K562 (cell line): ENCODE data around the gene CSRNP2. TPM values are rescaled to one million over a fixed set of nuclear protein-coding genes. Genes with fewer than 3 reads are reported as not detected.

Experiments
- CBFA2T3 ChIP-seq: fragments of 450-650 bp; IDR thresholded peaks from 2 replicates; pipeline ENCODE4 v1.6.1; 2017
- CHD2 ChIP-seq: IDR thresholded peaks from 2 replicates; pipeline ENCODE4 v1.6.1; 2011; ENCODE audit warnings: low read depth, low read length
- HMGN3 ChIP-seq: IDR thresholded peaks from 2 replicates; pipeline ENCODE4 v1.6.1; 2011; ENCODE audit warnings: borderline replicate concordance, low read depth, mild to moderate bottlenecking, mixed read lengths, low read length; ENCODE audit not compliant: insufficient read length; ENCODE audit errors: extremely low read depth
- JUNB ChIP-seq: fragments of 450-650 bp; formaldehyde crosslinking; conservative IDR thresholded peaks from 2 replicates; pipeline ENCODE4 v1.4.0; 2020; ENCODE audit warnings: mild to moderate bottlenecking
- KLF6 ChIP-seq: fragments of 250-450 bp; sonication (Bioruptor Pico); IDR thresholded peaks from 2 replicates; pipeline ENCODE4 v1.4.0; 2020; ENCODE audit warnings: mild to moderate bottlenecking, moderate library complexity, borderline replicate concordance
- LARP7 ChIP-seq: fragments of 450-650 bp; IDR thresholded peaks from 2 replicates; pipeline ENCODE4 v1.6.1; 2016
- NR1H2 ChIP-seq: sonication (generic); formaldehyde crosslinking; IDR thresholded peaks from 2 replicates; pipeline ENCODE4 v1.4.0; 2020; ENCODE audit warnings: mild to moderate bottlenecking, missing genetic modification reagents
- SIX5 ChIP-seq, 2 experiments: IDR thresholded peaks; 2 replicates each; pipeline ENCODE4 v1.6.1; 2011; ENCODE audit warnings: low read length in 2 of 2, borderline replicate concordance in 1 of 2, low read depth in 1 of 2, mild to moderate bottlenecking in 1 of 2, moderate library complexity in 1 of 2; ENCODE audit not compliant: insufficient read depth in 1 of 2
- SOX6 ChIP-seq: fragments of 450-650 bp; IDR thresholded peaks from 2 replicates; pipeline ENCODE4 v1.6.1; 2014; ENCODE audit warnings: mild to moderate bottlenecking
- SP2 ChIP-seq: IDR thresholded peaks from 2 replicates; pipeline ENCODE4 v1.6.1; 2011; ENCODE audit warnings: mild to moderate bottlenecking, low read depth, low read length, moderate library complexity; ENCODE audit not compliant: poor library complexity, severe bottlenecking; ENCODE audit errors: extremely low read depth
- STAT5A ChIP-seq: IDR thresholded peaks from 2 replicates; pipeline ENCODE4 v1.6.1; 2012; ENCODE audit warnings: low read length, inconsistent platforms, borderline replicate concordance
- ZEB2 ChIP-seq: fragments of 450-650 bp; IDR thresholded peaks from 2 replicates; pipeline ENCODE4 v1.6.1; 2016
- polyA plus RNA-seq, 8 experiments: library from polyadenylated mRNA; depleted of rRNA in 4 of 8; stranded (reverse) in 5 of 8; unstranded in 3 of 8; fragments of >200 nt; fragmentation: Nextera tagmentation in 2 of 8; fragmentation: Illumina TruSeq in 1 of 8; extraction: Ambion mirVana in 2 of 8; extraction: Trizol in 1 of 8; gene quantifications; 2 replicates each; pipeline versions ENCODE4 v1.2.1 to v1.2.3, GENCODE V29; 2011 to 2014; ENCODE audit warnings: inconsistent platforms in 1 of 8, missing spikeins in 1 of 8
- total RNA-seq, 7 experiments: library from RNA; depleted of rRNA in 6 of 7; stranded (reverse); fragments of >200 nt in 6 of 7; fragmentation: Illumina TruSeq in 2 of 7; extraction: Trizol in 2 of 7; gene quantifications; 2 replicates each; pipeline versions ENCODE4 v1.2.1 to v1.2.3, GENCODE V29; 2011 to 2021; ENCODE audit warnings: low replicate concordance in 1 of 7
- TF ChIP-seq, protein P1 (sequence below): sonication (generic); IDR thresholded peaks from 2 replicates; pipeline ENCODE4 v1.6.1; 2016
- TF ChIP-seq, protein P2 (sequence below): sonication (generic); formaldehyde crosslinking; IDR thresholded peaks from 2 replicates; pipeline ENCODE4 v1.8.0; 2023; ENCODE audit warnings: missing genetic modification reagents, mild to moderate bottlenecking, borderline replicate concordance
- TF ChIP-seq, protein P3 (sequence below): fragments of 450-650 bp; IDR thresholded peaks from 2 replicates; pipeline ENCODE4 v1.6.1; 2017; ENCODE audit warnings: antibody characterized with exemption
- TF ChIP-seq, protein P4 (sequence below): fragments of 450-650 bp; formaldehyde crosslinking; IDR thresholded peaks from 2 replicates; pipeline ENCODE4 v1.4.0; 2020; ENCODE audit warnings: mild to moderate bottlenecking, moderate library complexity
- TF ChIP-seq, protein P5 (sequence below), 2 experiments: fragments of 450-650 bp; IDR thresholded peaks; 2 replicates each; pipeline ENCODE4 v1.6.1; 2016

CSRNP2 gene
- total and polyA plus RNA-seq, 9 of the 15 experiments (the other 6 are each of a cell fraction or from before 2014, with no cell fraction given) = 1.6 to 13.9 (median 5.9) TPM

DNA sequence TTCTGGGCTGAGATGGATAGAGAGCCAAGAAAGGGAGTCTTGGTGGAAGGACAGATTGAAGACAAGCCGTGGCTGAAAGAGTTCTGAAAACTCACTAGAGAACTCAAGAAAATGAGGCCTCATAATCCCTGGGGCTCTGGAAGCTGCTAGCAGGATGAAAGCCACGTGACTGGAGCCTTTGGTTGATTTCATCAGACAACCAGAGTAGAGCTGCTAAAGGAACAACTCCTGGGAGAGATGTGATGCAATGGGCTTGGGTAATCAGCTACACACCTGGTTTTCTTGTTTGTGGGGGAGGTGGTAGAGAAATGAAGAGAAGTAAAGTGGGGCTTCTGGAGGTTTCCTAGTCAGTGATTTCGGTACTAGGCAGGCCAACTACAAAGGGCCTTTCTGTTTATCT lies 13.4 kb downstream of the CSRNP2 start (continued):
- TF ChIP-seq SIX5 (IDR thresholded peaks at IDR 0.05; ENCODE audit: borderline replicate concordance in 1 of 2, insufficient read depth in 1 of 2, low read depth in 1 of 2, low read length in 2 of 2) (no peak), JUNB (no peak), SP2 (no peak), NR1H2 (CRISPR knock-in tag) (no peak), CHD2 (no peak), HMGN3 (no peak), KLF6 (no peak), CBFA2T3 (peak; percentile 38), SOX6 (peak; percentile 44; the same call in 1 of the 2 replicates), LARP7 (no peak), STAT5A (no peak), ZEB2 (peak; percentile 95)
- TF ChIP-seq, protein P1, sequence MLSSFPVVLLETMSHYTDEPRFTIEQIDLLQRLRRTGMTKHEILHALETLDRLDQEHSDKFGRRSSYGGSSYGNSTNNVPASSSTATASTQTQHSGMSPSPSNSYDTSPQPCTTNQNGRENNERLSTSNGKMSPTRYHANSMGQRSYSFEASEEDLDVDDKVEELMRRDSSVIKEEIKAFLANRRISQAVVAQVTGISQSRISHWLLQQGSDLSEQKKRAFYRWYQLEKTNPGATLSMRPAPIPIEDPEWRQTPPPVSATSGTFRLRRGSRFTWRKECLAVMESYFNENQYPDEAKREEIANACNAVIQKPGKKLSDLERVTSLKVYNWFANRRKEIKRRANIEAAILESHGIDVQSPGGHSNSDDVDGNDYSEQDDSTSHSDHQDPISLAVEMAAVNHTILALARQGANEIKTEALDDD = 0 out of 2 replicates have a peak, but pooled peaks have one; percentile 32
- TF ChIP-seq, protein P2, sequence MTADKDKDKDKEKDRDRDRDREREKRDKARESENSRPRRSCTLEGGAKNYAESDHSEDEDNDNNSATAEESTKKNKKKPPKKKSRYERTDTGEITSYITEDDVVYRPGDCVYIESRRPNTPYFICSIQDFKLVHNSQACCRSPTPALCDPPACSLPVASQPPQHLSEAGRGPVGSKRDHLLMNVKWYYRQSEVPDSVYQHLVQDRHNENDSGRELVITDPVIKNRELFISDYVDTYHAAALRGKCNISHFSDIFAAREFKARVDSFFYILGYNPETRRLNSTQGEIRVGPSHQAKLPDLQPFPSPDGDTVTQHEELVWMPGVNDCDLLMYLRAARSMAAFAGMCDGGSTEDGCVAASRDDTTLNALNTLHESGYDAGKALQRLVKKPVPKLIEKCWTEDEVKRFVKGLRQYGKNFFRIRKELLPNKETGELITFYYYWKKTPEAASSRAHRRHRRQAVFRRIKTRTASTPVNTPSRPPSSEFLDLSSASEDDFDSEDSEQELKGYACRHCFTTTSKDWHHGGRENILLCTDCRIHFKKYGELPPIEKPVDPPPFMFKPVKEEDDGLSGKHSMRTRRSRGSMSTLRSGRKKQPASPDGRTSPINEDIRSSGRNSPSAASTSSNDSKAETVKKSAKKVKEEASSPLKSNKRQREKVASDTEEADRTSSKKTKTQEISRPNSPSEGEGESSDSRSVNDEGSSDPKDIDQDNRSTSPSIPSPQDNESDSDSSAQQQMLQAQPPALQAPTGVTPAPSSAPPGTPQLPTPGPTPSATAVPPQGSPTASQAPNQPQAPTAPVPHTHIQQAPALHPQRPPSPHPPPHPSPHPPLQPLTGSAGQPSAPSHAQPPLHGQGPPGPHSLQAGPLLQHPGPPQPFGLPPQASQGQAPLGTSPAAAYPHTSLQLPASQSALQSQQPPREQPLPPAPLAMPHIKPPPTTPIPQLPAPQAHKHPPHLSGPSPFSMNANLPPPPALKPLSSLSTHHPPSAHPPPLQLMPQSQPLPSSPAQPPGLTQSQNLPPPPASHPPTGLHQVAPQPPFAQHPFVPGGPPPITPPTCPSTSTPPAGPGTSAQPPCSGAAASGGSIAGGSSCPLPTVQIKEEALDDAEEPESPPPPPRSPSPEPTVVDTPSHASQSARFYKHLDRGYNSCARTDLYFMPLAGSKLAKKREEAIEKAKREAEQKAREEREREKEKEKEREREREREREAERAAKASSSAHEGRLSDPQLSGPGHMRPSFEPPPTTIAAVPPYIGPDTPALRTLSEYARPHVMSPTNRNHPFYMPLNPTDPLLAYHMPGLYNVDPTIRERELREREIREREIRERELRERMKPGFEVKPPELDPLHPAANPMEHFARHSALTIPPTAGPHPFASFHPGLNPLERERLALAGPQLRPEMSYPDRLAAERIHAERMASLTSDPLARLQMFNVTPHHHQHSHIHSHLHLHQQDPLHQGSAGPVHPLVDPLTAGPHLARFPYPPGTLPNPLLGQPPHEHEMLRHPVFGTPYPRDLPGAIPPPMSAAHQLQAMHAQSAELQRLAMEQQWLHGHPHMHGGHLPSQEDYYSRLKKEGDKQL (CRISPR knock-in tag) = no peak
- TF ChIP-seq, protein P3, sequence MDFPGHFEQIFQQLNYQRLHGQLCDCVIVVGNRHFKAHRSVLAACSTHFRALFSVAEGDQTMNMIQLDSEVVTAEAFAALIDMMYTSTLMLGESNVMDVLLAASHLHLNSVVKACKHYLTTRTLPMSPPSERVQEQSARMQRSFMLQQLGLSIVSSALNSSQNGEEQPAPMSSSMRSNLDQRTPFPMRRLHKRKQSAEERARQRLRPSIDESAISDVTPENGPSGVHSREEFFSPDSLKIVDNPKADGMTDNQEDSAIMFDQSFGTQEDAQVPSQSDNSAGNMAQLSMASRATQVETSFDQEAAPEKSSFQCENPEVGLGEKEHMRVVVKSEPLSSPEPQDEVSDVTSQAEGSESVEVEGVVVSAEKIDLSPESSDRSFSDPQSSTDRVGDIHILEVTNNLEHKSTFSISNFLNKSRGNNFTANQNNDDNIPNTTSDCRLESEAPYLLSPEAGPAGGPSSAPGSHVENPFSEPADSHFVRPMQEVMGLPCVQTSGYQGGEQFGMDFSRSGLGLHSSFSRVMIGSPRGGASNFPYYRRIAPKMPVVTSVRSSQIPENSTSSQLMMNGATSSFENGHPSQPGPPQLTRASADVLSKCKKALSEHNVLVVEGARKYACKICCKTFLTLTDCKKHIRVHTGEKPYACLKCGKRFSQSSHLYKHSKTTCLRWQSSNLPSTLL = no peak
- TF ChIP-seq, protein P4, sequence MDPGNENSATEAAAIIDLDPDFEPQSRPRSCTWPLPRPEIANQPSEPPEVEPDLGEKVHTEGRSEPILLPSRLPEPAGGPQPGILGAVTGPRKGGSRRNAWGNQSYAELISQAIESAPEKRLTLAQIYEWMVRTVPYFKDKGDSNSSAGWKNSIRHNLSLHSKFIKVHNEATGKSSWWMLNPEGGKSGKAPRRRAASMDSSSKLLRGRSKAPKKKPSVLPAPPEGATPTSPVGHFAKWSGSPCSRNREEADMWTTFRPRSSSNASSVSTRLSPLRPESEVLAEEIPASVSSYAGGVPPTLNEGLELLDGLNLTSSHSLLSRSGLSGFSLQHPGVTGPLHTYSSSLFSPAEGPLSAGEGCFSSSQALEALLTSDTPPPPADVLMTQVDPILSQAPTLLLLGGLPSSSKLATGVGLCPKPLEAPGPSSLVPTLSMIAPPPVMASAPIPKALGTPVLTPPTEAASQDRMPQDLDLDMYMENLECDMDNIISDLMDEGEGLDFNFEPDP = no peak
- TF ChIP-seq, protein P5, sequence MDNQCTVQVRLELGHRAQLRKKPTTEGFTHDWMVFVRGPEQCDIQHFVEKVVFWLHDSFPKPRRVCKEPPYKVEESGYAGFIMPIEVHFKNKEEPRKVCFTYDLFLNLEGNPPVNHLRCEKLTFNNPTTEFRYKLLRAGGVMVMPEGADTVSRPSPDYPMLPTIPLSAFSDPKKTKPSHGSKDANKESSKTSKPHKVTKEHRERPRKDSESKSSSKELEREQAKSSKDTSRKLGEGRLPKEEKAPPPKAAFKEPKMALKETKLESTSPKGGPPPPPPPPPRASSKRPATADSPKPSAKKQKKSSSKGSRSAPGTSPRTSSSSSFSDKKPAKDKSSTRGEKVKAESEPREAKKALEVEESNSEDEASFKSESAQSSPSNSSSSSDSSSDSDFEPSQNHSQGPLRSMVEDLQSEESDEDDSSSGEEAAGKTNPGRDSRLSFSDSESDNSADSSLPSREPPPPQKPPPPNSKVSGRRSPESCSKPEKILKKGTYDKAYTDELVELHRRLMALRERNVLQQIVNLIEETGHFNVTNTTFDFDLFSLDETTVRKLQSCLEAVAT (IDR thresholded peaks at IDR 0.05) = no peak
